Fibroblast of villous mesenchyme (primary cell): ENCODE results near the gene CFAP54. TPM values are rescaled to one million over a fixed set of nuclear protein-coding genes. Genes with fewer than 3 reads are reported as not detected.

Experiments used
- DNase-seq: peaks from one replicate; pipeline ENCODE4 v3.0.0-alpha.2; 2010; ENCODE audit warnings: low read depth
- H3K4me3 ChIP-seq: 2 replicates; pipeline ENCODE4 v1.5.1; 2011; ENCODE audit warnings: low read depth, mild to moderate bottlenecking, low read length
- total RNA-seq: library from RNA; depleted of rRNA; stranded (reverse); fragments of >200 nt; gene quantifications from 2 replicates; pipeline ENCODE4 v1.2.3, GENCODE V29; 2012
- TF ChIP-seq, protein P1 (sequence below): IDR thresholded peaks from 2 replicates; pipeline ENCODE4 v1.5.1; 2012; ENCODE audit warnings: low read depth, mild to moderate bottlenecking, low read length; ENCODE audit not compliant: insufficient read depth

The CFAP54 gene
- total RNA-seq, 1 donor, result 0.86 TPM

DNA sequence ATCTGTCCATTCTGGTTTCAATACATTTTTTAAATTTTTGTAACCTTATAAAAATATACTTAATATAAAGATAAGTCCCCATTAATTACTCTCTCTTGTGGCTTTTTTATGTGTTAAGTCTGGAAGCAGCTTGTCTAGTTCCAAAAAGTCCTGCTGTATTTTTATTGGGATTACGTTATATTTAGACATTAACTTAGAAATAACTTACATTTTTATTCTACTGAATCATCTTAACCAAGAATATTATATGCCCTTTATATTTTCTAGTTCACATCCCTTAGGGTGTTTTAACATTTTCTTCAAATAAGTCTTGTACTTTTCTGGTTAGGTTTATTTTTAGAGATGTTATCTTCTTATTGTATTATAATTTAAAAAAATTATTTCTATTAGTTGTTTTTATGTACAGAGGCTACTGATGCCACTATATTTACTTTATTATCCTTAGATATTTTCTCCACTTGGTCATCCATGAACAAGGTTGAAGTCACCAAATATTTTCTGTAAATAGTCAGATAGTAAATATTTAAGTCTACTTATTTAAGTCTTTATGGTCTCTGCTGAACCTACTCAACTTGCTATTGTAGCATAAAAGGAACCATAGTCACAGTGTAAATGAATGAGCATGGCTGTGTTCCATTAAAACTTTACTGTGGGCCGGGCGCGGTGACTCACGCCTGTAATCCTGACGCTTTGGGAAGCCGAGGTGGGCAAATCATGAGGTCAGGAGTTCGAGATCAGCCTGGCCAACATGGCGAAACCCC is 285.3 kb downstream of the CFAP54 start:
- TF ChIP-seq, protein P1, sequence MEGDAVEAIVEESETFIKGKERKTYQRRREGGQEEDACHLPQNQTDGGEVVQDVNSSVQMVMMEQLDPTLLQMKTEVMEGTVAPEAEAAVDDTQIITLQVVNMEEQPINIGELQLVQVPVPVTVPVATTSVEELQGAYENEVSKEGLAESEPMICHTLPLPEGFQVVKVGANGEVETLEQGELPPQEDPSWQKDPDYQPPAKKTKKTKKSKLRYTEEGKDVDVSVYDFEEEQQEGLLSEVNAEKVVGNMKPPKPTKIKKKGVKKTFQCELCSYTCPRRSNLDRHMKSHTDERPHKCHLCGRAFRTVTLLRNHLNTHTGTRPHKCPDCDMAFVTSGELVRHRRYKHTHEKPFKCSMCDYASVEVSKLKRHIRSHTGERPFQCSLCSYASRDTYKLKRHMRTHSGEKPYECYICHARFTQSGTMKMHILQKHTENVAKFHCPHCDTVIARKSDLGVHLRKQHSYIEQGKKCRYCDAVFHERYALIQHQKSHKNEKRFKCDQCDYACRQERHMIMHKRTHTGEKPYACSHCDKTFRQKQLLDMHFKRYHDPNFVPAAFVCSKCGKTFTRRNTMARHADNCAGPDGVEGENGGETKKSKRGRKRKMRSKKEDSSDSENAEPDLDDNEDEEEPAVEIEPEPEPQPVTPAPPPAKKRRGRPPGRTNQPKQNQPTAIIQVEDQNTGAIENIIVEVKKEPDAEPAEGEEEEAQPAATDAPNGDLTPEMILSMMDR, result no peak
- no peak for DNase-seq
- H3K4me3 ChIP-seq, result no peak overlapping the region

DNA sequence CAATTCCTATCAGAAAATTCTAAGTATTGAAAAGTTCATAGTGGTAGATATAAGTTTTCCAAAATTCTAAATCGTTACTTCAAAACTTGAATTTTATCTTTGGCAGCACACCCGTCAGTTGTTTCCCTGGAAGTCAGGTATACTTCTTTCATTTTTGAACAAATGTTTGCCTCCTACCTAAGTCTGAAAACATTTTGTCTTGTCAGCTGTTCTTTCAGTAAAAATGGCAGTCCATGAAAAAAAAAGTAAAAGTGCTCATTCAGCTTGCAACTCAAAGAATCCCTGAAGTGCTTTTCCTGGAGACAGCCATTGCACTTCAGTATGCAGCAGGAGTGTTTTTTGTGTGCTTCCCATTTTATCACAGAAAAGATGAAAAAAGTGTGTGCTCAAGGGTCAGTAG is 287.5 kb downstream of the CFAP54 start:
- H3K4me3 ChIP-seq, result no peak overlapping the region
- TF ChIP-seq, protein P1, result no peak
- no peak for DNase-seq

DNA sequence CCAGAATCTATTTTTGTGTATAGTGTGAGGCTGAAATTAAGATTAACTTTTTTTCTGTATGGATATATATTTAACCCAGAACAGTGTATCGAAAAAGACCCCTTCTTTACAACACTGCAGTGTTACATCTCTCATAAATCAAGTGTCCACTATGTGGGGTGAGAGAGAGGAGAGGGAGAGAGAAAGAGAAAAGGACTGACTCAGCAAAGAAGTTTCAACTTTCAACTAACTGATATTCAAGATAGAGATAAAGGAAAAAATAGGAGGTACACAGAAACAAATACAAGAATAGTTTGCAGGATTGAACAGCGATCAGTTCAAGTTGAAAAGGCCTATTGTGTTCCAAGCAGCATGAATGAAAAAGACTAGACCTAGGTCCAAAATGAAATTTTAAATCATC is 291.0 kb downstream of the CFAP54 start:
- DNase-seq, result no peak
- TF ChIP-seq, protein P1, result no peak

DNA sequence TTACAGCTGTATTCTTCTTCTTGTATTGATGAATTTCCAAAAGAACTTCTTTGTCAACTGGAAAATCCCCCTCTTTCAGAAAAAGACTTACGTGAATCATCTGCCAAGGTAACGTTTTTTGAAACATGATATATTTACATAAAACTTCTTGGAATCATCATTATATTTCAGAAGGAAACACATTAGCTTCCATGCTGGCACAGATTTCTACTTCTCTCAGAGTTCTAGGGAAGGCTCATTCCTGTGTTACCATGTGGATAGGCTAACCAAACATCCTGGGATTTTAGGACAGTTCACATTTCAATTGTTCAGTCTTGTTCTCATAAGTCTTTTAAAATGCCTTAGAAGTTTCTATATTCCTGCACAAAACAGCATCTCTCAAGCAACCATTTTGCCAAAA is 297.4 kb downstream of the CFAP54 start:
- H3K4me3 ChIP-seq, result no peak overlapping the region
- TF ChIP-seq, protein P1, result no peak
- no peak for DNase-seq

More for the DNA sequence above, 291.0 kb downstream of the CFAP54 start:
- H3K4me3 ChIP-seq, result no peak overlapping the region

DNA sequence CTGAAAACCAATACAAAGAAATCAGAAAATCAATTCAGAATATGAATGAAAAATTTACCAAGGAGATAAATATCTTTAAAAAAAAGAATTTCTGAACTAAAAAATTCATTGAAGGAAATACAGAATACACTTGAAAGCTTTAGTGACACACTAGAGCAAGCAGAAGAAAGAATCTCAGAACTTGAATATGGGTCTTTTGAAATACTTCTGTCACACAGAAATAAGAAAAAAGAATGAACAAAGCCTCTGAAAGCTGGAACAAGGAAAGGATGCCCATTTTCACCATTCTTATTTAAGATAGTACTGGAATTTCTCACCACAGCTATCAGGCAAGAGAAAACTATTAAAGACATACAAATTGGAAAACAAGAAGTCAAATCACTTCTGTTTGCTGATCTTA is 314.6 kb downstream of the CFAP54 start:
- TF ChIP-seq, protein P1, result no peak
- no peak for DNase-seq
- H3K4me3 ChIP-seq, result no peak overlapping the region

DNA sequence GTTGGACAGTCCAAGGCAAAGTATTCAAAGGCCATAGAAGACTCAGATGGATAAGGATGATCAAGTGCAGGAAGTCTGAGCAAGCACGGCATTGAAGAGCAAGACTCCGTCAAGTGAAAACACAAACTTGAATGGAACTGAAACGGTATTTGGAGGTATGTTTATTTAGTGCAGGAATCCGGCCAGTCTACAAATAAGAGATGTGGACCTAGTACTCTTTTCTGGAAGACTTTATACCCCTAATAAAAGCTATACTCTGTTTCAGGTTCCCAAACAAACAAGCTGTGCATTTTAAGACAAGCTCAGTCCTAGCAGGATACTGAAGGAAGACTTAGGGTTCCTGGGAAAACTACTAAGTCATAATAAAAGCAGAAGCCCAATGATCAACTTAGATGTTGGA is 316.9 kb downstream of the CFAP54 start:
- TF ChIP-seq, protein P1, result no peak
- DNase-seq, result no peak
- H3K4me3 ChIP-seq, result no peak overlapping the region

DNA sequence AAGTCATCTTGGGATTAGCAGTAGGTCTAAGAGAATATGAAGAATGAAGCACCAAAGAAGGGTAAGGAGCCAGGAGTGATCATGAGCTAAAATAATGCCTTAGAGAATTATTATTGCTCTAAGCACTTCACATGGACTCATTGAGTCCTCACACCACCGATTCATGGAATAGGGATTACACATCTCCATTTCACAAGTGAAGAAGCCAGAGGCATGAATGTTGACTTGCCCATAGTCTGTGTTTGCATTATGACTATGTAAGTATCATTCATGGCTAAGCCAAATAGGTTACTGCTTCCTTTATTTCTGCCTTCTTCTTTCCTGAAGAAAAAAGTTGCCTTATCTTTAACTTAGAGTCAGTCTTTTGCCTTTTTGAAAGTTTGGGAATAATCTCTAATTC is 318.4 kb downstream of the CFAP54 start:
- DNase-seq, result no peak
- no peak overlapping the region for H3K4me3 ChIP-seq
- TF ChIP-seq, protein P1, result no peak
